ENCODE measurements around the gene BAHCC1.

GRCh38 chr17:81471818-81472456, 76.7 kb downstream of the BAHCC1 start:
- TF ChIP-seq CTCF (IDR thresholded peaks at IDR 0.05) (no peak), POLR2A (IDR thresholded peaks at IDR 0.05) (no peak)
